Gastrocnemius medialis (tissue), 4 donors: ENCODE measurements around the gene CYP2A6. TPM values are rescaled to one million over a fixed set of nuclear protein-coding genes. Genes with fewer than 3 reads are reported as not detected.
"Not testable (repeated sequence)": the region's sequence is repeated elsewhere in the genome, so short reads cannot be mapped to it uniquely, and the experiment has no call there.

Experiments
- ATAC-seq, 2 donors: fragments of 150-250 bp; one replicate each; pipeline ENCODE4 v1.9.1; 2016
- DNase-seq, 2 donors: peaks; one replicate each; pipeline ENCODE4 v3.0.0-alpha.2; 2019
- H3K27ac ChIP-seq, 4 donors: fragments of 200-600 bp; sonication (generic); 1 replicate in 1 of 4; 2 replicates in 3 of 4; pipeline ENCODE4 v1.5.1; 2016 to 2018; ENCODE audit warnings: mild to moderate bottlenecking in 2 of 4, moderate library complexity in 1 of 4
- H3K27me3 ChIP-seq, 3 donors: fragments of 200-600 bp; sonication (generic) in 2 of 3; 1 replicate in 1 of 3; 2 replicates in 2 of 3; pipeline versions ENCODE4 v1.5.1 to v1.6.0; 2016 to 2019; ENCODE audit warnings: mild to moderate bottlenecking in 1 of 3, moderate library complexity in 1 of 3
- H3K36me3 ChIP-seq, 2 donors: fragments of 200-600 bp; sonication (generic) in 1 of 2; one replicate each; pipeline ENCODE4 v1.5.1; 2017 to 2018
- H3K4me1 ChIP-seq, 2 donors: fragments of 200-600 bp; sonication (generic) in 1 of 2; one replicate each; pipeline ENCODE4 v1.5.1; 2016 to 2017; ENCODE audit warnings: mild to moderate bottlenecking in 2 of 2
- H3K4me3 ChIP-seq, 4 donors: fragments of 200-600 bp; sonication (generic) in 3 of 4; 1 replicate in 1 of 4; 2 replicates in 3 of 4; pipeline ENCODE4 v1.5.1; 2016 to 2019; ENCODE audit warnings: mild to moderate bottlenecking in 2 of 4
- H3K9me3 ChIP-seq, 3 donors: fragments of 200-600 bp; sonication (generic) in 2 of 3; 1 replicate in 1 of 3; 2 replicates in 2 of 3; pipeline ENCODE4 v1.5.1; 2016 to 2019
- POLR2A ChIP-seq, 2 donors: fragments of 450-650 bp; IDR thresholded peaks; one replicate each; pipeline ENCODE4 v1.6.1; 2017; ENCODE audit warnings: antibody characterized with exemption in 2 of 2, mild to moderate bottlenecking in 2 of 2, moderate library complexity in 2 of 2
- in situ Hi-C, 4 donors: fragments of 200-750 bp; cut with MboI; loops; one replicate each; pipeline versions ENCODE4 v1.15.0 to v1.8.0; 2017; ENCODE audit warnings: low sequenced_read_pairs in 4 of 4
- intact Hi-C: fragments of 100-400 bp; cut with DNase I; formaldehyde crosslinking; loops from one replicate; pipeline ENCODE4 v1.15.1; 2023; ENCODE audit warnings: low total_unique reads
- total RNA-seq, 4 donors: library from RNA; depleted of rRNA; stranded (reverse); fragments of >200 nt; gene quantifications; one replicate each; pipeline versions ENCODE4 v1.1.0 to v1.2.3, GENCODE V29; 2016
- TF ChIP-seq, protein P1 (sequence below), 5 experiments: fragments of 450-650 bp in 3 of 5; fragments of 200-600 bp in 2 of 5; sonication (generic) in 2 of 5; IDR thresholded peaks in 4 of 5; conservative IDR thresholded peaks in 1 of 5; 1 replicate in 4 of 5; 2 replicates in 1 of 5; pipeline ENCODE4 v1.5.1; 2016 to 2019; ENCODE audit warnings: antibody characterized with exemption in 5 of 5, mild to moderate bottlenecking in 3 of 5, moderate library complexity in 3 of 5

The CYP2A6 gene
- total RNA-seq, 4 donors from 2014 or later = 0.16 to 0.20 TPM; not detected in 2

GRCh38 chr19:40813182-40813581 is 37.1 kb downstream of the CYP2A6 start:
- Histone ChIP-seq H3K27ac (no peak overlapping the region), H3K4me3 (no peak overlapping the region), H3K27me3 (no peaks in the 10 kb centered on the region), H3K36me3 (peaks cover 0 to 6% of the 10 kb centered on the region in 2 donors), H3K4me1 (peaks cover 13 to 14% of the 10 kb centered on the region in 2 donors), H3K9me3 (no peaks in the 10 kb centered on the region)
- in situ Hi-C loops = loop anchor here in 1 of 4 donors (10.0 kb wide), 1 partner anchor 58 kb away; the partner anchor contains the start of genes ACTMAP and SNRPA
- DNase-seq = no peak
- intact Hi-C loops = loop anchor here (5.0 kb wide), 1 partner anchor 319 kb away; no protein-coding TSS in a partner anchor
- TF ChIP-seq, protein P1, sequence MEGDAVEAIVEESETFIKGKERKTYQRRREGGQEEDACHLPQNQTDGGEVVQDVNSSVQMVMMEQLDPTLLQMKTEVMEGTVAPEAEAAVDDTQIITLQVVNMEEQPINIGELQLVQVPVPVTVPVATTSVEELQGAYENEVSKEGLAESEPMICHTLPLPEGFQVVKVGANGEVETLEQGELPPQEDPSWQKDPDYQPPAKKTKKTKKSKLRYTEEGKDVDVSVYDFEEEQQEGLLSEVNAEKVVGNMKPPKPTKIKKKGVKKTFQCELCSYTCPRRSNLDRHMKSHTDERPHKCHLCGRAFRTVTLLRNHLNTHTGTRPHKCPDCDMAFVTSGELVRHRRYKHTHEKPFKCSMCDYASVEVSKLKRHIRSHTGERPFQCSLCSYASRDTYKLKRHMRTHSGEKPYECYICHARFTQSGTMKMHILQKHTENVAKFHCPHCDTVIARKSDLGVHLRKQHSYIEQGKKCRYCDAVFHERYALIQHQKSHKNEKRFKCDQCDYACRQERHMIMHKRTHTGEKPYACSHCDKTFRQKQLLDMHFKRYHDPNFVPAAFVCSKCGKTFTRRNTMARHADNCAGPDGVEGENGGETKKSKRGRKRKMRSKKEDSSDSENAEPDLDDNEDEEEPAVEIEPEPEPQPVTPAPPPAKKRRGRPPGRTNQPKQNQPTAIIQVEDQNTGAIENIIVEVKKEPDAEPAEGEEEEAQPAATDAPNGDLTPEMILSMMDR (IDR thresholded peaks at IDR 0.05 in 4 of 5, conservative IDR thresholded peaks at IDR 0.05 in 1 of 5) = no peak
- TF ChIP-seq POLR2A (IDR thresholded peaks at IDR 0.05) = no peak
- no peak for ATAC-seq

DNA sequence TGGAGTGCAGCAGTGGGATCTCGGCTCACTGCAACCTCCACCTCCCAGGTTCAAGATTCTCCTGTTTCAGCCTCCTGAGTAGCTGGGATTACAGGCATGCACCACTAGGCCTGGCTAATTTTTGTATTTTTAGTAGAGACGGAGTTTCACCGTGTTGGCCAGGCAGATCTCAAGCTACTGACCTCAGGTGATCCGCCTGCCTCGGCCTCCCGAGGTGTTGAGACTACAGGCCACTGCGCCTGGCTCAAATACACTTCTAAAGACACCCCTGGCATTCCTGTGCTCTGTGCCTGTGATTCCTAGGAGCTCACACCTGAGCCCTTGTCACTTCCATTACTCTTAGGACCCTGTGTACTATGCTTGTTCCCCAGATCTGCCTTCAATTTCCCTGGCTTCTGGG is 37.7 kb downstream of the CYP2A6 start:
- not testable (repeated sequence) for H3K27me3 ChIP-seq, H3K27ac ChIP-seq, ATAC-seq, DNase-seq, H3K9me3 ChIP-seq, H3K4me3 ChIP-seq
- peaks cover 0 to 12% of the 10 kb centered on the region in 2 donors for H3K36me3 ChIP-seq
- in situ Hi-C loops = loop anchor here in 1 of 4 donors (10.0 kb wide), 1 partner anchor 58 kb away; the partner anchor contains the start of genes ACTMAP and SNRPA
- intact Hi-C loops = loop anchor here (5.0 kb wide), 1 partner anchor 320 kb away; no protein-coding TSS in a partner anchor
- H3K4me1 ChIP-seq = peaks cover 14 to 16% of the 10 kb centered on the region in 2 donors

DNA sequence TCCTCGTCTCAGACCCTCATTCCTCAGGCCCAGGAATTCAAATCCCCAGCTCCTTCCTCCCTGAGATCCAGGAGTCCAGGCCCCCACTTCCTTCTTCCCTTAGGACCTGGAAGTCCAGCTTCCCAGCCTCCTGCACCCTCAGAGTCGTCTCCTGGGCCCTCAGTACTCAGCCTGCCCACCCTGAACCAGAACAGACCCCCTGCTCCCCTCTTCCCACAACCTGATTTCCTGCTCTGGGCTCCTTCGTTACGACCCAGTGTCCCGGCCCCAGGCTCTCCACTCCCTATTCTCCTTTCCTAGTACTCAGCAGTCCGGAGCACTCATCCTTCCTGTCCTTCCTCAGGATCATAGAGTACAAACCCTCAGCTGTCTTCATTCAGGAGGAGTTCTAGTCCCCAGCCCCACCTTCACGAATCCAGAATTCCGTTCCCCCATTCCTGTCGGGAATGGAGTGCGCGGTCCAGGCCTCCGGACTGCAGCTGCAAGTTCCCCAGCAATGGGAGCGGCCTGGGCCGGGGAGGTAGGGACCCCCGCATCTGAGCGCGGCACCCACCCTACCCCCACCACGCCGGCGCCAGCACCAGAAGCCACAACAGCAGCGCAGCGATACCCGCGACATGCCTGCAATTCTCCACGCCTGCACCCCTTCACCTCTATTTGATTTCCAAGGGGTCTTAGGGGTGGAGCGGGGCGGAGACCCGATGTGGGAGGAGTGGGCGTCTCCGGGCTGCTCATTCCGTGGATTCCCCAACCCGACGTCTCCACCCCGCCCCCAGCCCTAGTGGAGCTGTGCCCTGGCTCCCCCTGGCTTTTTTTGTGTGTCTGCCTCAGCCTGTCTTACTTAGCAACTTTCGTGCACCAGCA is 38.5 kb downstream of the CYP2A6 start:
- peaks cover 0 to 20% of the 10 kb centered on the region in 2 donors for H3K36me3 ChIP-seq
- in situ Hi-C loops = loop anchor here in 1 of 4 donors (10.0 kb wide), 1 partner anchor 57 kb away; the partner anchor contains the start of genes ACTMAP and SNRPA
- peak overlapping the region; percentile 57 to 75 (median 62) for H3K27ac ChIP-seq
- H3K4me3 ChIP-seq = peak overlapping the region; percentile 59 to 70 (median 60)
- no peak for TF ChIP-seq POLR2A (IDR thresholded peaks at IDR 0.05)
- TF ChIP-seq, protein P1 (IDR thresholded peaks at IDR 0.05 in 4 of 5, conservative IDR thresholded peaks at IDR 0.05 in 1 of 5) = no peak
- ATAC-seq = no peak
- no peak for DNase-seq
- intact Hi-C loops = loop anchor here (5.0 kb wide), 1 partner anchor 321 kb away; no protein-coding TSS in a partner anchor
- H3K4me1 ChIP-seq = peaks cover 20 to 24% of the 10 kb centered on the region in 2 donors
- no peaks in the 10 kb centered on the region for H3K9me3 ChIP-seq
- H3K27me3 ChIP-seq = no peaks in the 10 kb centered on the region

DNA sequence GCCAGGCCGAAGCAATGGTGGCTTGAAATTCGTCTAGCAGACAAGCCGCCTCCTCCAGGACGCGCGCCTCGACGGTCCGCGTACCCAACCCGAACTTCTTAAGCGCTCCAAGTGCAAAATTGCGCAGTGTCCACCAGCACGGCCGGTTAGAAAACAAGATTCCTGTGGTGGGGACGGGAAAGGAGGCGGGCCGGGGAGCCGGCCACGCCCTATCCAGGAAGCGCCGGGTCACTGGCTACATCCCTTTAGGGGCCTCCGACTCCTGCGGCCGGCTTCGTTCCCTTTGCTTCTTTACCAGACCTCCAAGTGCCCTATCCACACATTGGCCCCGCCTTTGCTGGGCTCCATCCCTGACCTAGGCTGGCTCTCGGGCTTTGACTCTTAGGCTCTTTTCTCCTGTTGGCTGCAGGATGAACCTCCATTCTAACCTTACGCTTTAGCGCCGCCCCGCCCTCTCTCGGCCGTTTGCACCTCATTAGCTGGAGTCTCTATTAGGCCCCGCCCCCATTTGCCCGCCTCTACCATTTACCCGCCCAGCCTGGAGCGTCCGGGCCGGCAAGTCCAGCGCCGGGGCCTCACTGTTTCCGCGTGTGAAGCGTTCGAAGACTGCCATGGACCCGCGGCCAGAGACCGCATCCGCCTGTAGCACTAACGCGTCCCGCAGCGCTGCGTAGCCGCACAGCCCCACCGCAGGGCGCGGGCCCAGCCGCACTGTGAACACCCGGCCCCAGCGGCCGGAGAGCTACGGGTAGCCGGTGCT is 39.4 kb downstream of the CYP2A6 start:
- H3K27me3 ChIP-seq, H3K9me3 ChIP-seq: not testable (repeated sequence)
- peak; percentile 91 to 95 for ATAC-seq
- H3K4me3 ChIP-seq = peak overlapping the region; percentile 59 to 70 (median 60)
- H3K4me1 ChIP-seq = peaks cover 28 to 33% of the 10 kb centered on the region in 2 donors
- DNase-seq = peak; percentile 52 to 74
- in situ Hi-C loops (loop anchor here in 1 of 4 donors (10.0 kb wide), 1 partner anchor 56 kb away; the partner anchor contains the start of genes ACTMAP and SNRPA), intact Hi-C loops (loop anchor here (5.0 kb wide), 1 partner anchor 321 kb away; no protein-coding TSS in a partner anchor)
- peaks cover 0 to 20% of the 10 kb centered on the region in 2 donors for H3K36me3 ChIP-seq
- H3K27ac ChIP-seq = peak overlapping the region; percentile 57 to 75 (median 66)

DNA sequence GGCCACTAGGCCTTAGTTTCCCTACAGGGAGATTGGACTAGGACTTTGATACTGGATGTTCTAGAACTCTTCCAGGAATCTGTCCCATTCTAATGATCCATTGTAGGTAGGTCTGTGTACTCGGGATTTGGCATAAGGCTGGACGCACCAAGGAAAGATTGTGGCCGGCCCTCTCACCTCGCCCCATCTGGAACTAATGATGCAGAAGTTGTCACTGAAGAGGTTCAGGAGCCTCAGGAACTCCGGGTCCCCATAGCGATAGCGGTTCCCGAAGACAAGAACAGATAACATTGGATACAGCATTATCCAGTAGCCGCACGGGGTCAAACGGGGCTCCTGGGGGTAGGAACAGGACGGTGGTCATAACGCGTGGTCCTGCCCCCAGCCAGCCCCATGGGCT is 40.1 kb downstream of the CYP2A6 start:
- in situ Hi-C loops (loop anchor here in 1 of 4 donors (10.0 kb wide), 1 partner anchor 55 kb away; the partner anchor contains the start of genes ACTMAP and SNRPA), intact Hi-C loops (loop anchor here (5.0 kb wide), 1 partner anchor 322 kb away; no protein-coding TSS in a partner anchor)
- H3K9me3 ChIP-seq = no peaks in the 10 kb centered on the region
- DNase-seq (no peak), ATAC-seq (no peak)
- TF ChIP-seq, protein P1 (IDR thresholded peaks at IDR 0.05 in 4 of 5, conservative IDR thresholded peaks at IDR 0.05 in 1 of 5) = no peak
- TF ChIP-seq POLR2A (IDR thresholded peaks at IDR 0.05) = no peak
- H3K36me3 ChIP-seq = peaks cover 0 to 20% of the 10 kb centered on the region in 2 donors
- H3K27ac ChIP-seq = peak overlapping the region; percentile 56 to 75 (median 66)
- peaks cover 35 to 40% of the 10 kb centered on the region in 2 donors for H3K4me1 ChIP-seq
- peak overlapping the region; percentile 59 to 70 (median 60) for H3K4me3 ChIP-seq
- no peaks in the 10 kb centered on the region for H3K27me3 ChIP-seq
